HG03135 (cell line): Measurements from ENCODE around the gene MOK.
A peak's percentile ranks its signal among the peaks of the same experiment; 100 is the strongest.

Experiments
- ATAC-seq: cut with Tn5 transposase; IDR thresholded peaks from one replicate; pipeline ENCODE4 v1.9.1; 2021; ENCODE audit warnings: mild to moderate bottlenecking, moderate library complexity; ENCODE audit not compliant: unreplicated experiment

MOK gene

GRCh38 chr14:102226356-102227125 lies 78.4 kb downstream of the MOK start:
- ATAC-seq = no peak

GRCh38 chr14:102225936-102226335 lies 79.0 kb downstream of the MOK start:
- no peak for ATAC-seq

- no peak for ATAC-seq
These were observed 79.6 kb downstream of the MOK start for GRCh38 chr14:102225386-102225785.

- ATAC-seq = no peak
These were observed 81.3 kb downstream of the MOK start for GRCh38 chr14:102223682-102224081.

- ATAC-seq = no peak
These were observed 82.2 kb downstream of the MOK start for GRCh38 chr14:102222751-102223150.

GRCh38 chr14:102222009-102222575 lies 82.9 kb downstream of the MOK start:
- ATAC-seq = no peak

- no peak for ATAC-seq
These were observed 83.9 kb downstream of the MOK start for GRCh38 chr14:102221026-102221425.

GRCh38 chr14:102220031-102220430 lies 84.9 kb downstream of the MOK start:
- ATAC-seq = peak; percentile 83

GRCh38 chr14:102219316-102219715 lies 85.6 kb downstream of the MOK start:
- ATAC-seq = no peak

GRCh38 chr14:102218688-102219087 lies 86.3 kb downstream of the MOK start:
- ATAC-seq = no peak

GRCh38 chr14:102217987-102218421 lies 87.0 kb downstream of the MOK start:
- ATAC-seq = no peak

- ATAC-seq = no peak
These were observed 87.6 kb downstream of the MOK start for GRCh38 chr14:102217399-102217798.

- no peak for ATAC-seq
These were observed 89.3 kb downstream of the MOK start for GRCh38 chr14:102215576-102216250.

GRCh38 chr14:102215071-102215470 lies 89.9 kb downstream of the MOK start:
- no peak for ATAC-seq

GRCh38 chr14:102213984-102214658 lies 90.8 kb downstream of the MOK start:
- no peak for ATAC-seq

GRCh38 chr14:102213470-102213869 lies 91.5 kb downstream of the MOK start:
- no peak for ATAC-seq

- ATAC-seq = no peak
These were observed 92.1 kb downstream of the MOK start for GRCh38 chr14:102212845-102213244.

GRCh38 chr14:102212356-102212755 lies 92.6 kb downstream of the MOK start:
- no peak for ATAC-seq

GRCh38 chr14:102211240-102211639 lies 93.7 kb downstream of the MOK start:
- no peak for ATAC-seq

GRCh38 chr14:102210421-102211042 lies 94.4 kb downstream of the MOK start:
- ATAC-seq = no peak
